Measurements from ENCODE around the gene OR4C46.
"Not testable (repeated sequence)": the region's sequence is repeated elsewhere in the genome, so short reads cannot be mapped to it uniquely, and the experiment has no call there.

OR4C46 gene

DNA sequence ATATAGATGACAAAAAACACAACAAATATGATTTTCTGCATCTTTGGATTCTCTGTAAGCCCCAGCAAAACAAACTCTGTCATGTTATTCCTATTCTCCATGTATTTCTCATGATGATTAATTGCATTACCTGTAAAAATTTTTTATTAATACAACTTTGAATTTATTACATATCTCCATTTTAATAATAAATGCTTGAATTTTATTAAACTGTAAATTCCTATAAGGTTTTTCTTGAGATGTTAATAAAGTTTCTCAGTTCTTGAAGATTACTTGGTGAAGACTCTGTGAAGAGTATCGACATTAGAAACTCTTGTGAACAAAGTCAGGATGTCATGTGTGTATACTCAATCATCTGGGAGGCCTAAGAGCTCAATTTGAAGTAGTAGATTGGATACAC, at the start of gene OR4C46:
TSS of gene OR4C46 (minus strand) at position 101 of the 400 bp plus-strand sequence. CDS start at position 101, 0 bp downstream.
- H3K9me3 Mint-ChIP-seq = peaks cover 11% of the 10 kb centered on the region
- H3K36me3 Mint-ChIP-seq = no peaks in the 10 kb centered on the region

DNA sequence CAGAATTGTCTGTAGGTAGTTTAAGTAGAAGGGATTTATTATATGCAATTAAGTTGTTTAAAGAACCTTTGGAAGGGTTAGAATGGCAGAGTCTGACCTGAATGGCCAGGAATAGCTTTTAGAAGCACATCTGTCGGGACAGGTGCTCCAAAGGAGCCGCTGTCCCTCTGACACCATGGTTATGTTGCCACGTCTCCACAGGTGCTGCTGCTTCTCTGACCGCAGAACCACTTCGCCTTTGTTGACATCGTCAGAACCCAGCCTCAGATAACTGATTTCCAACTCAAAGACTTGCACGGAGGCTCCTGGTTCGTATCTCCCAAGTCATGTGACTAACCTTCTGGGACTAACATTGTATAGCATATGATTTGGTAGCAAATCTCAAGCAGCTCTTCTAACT, 41.8 kb upstream of the OR4C46 start:
- not testable (repeated sequence) for H3K27me3 Mint-ChIP-seq, H3K4me1 Mint-ChIP-seq

More for the DNA sequence above, at the start of gene OR4C46:
- no peak within 1 kb of the TSS for H3K27ac Mint-ChIP-seq
- H3K27me3 Mint-ChIP-seq = no peaks in the 10 kb centered on the region
- ATAC-seq = no peak
- no peaks in the 10 kb centered on the region for H3K4me1 Mint-ChIP-seq
- no peak within 1 kb of the TSS for H3K4me3 Mint-ChIP-seq

DNA sequence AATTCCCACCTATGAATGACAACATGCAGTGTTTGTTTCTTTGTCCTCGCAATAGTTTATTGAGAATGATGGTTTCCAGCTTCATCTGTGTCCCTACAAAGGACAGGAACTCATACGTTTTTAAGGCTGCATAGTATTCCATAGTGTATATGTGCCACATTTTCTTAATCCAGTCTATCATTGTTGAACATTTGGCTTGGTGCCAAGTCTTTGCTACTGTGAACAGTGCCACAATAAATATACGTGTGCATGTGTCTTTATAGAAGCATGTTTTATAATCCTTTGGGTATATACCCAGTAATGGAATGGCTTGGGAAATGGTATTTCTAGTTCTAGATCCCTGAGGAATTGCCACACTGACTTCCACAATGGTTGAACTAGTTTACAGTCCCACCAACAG, 42.4 kb downstream of the OR4C46 start:
- H3K27me3 Mint-ChIP-seq, H3K4me3 Mint-ChIP-seq, H3K36me3 Mint-ChIP-seq, H3K4me1 Mint-ChIP-seq, ATAC-seq, H3K27ac Mint-ChIP-seq: not testable (repeated sequence)
- H3K9me3 Mint-ChIP-seq = peaks cover 23% of the 10 kb centered on the region

More for the DNA sequence above, 41.8 kb upstream of the OR4C46 start:
- H3K4me3 Mint-ChIP-seq, H3K36me3 Mint-ChIP-seq, H3K27ac Mint-ChIP-seq, ATAC-seq: not testable (repeated sequence)
- peaks cover 12% of the 10 kb centered on the region for H3K9me3 Mint-ChIP-seq

DNA sequence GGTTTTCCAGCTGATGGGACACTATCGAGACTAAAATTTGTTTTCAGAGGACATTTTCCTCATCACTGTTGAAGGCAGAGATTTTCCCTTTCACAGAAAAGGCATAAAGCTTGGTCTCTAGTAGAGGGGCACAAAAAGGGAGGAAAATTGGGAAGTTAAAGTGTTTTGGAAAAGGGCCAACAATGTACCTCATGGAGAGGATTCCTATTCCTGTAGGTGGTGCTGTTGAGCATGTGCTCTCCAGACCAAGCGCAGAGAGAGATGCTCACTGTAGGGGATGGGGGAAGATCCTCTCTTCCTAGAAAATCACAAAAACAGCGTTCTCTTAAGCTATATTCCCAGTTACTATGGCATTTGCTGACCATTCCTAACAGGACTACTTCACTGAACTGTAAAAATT, 44.9 kb downstream of the OR4C46 start:
- Mint-ChIP-seq H3K27me3 (no peaks in the 10 kb centered on the region), H3K36me3 (no peaks in the 10 kb centered on the region), H3K4me1 (no peaks in the 10 kb centered on the region), H3K9me3 (peaks cover 19% of the 10 kb centered on the region), H3K4me3 (no peak overlapping the region), H3K27ac (no peak overlapping the region)
- ATAC-seq = no peak

DNA sequence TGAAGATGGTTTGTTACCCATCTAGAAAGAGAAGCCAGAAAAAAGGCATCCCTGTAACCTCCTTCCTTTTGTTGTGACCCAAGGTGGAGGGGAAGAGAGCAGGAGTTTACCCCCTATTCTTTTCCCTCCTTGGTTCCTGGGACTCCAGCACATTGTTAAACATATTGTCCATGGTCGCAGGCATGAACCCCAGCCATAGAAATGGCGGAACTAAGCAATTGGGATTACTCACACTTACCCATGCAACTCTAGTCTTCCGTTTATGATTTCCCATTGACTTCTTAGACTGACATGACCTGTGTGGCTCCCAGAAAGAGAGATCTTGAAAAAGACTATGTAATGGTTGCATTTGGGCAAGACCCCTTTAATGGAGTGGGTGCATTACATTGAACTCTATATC, 45.4 kb downstream of the OR4C46 start:
- H3K36me3 Mint-ChIP-seq = no peaks in the 10 kb centered on the region
- no peaks in the 10 kb centered on the region for H3K4me1 Mint-ChIP-seq
- H3K27me3 Mint-ChIP-seq = no peaks in the 10 kb centered on the region
- H3K4me3 Mint-ChIP-seq = no peak overlapping the region
- no peak overlapping the region for H3K27ac Mint-ChIP-seq
- ATAC-seq = no peak
- peaks cover 20% of the 10 kb centered on the region for H3K9me3 Mint-ChIP-seq

Measured in stimulated activated memory B cell treated with anti-CD40 and anti-IgM and Interleukin-4, amounts not matched to agents 10 μg/mL and 1 μg/mL and 100 μg/mL, for 72 hours (primary cell).